Occipital lobe (tissue), 2 donors: ENCODE measurements around the gene MPRIP. TPM values are rescaled to one million over a fixed set of nuclear protein-coding genes. Genes with fewer than 3 reads are reported as not detected.
"Not testable (repeated sequence)": the region's sequence is repeated elsewhere in the genome, so short reads cannot be mapped to it uniquely, and the experiment has no call there.

ENCODE experiments used
- DNase-seq: peaks from one replicate; lab custom pipeline; 2025; lab: John Stamatoyannopoulos, UW
- total RNA-seq: library from RNA; depleted of rRNA; stranded (reverse); fragments of >200 nt; gene quantifications from one replicate; pipeline ENCODE4 v1.2.3, GENCODE V29; 2014

Gene MPRIP
- total RNA-seq, 1 donor from 2014 or later, result 126 TPM

GRCh38 chr17:17011043-17011907 lies 31.0 kb upstream of the MPRIP start:
- not testable (repeated sequence) for DNase-seq

GRCh38 chr17:17013828-17014747 lies 28.2 kb upstream of the MPRIP start:
- DNase-seq, result not testable (repeated sequence)

- DNase-seq, result peak; percentile 47
Observed at GRCh38 chr17:17014748-17015124, 27.5 kb upstream of the MPRIP start.

GRCh38 chr17:17015230-17015629 lies 27.0 kb upstream of the MPRIP start:
- DNase-seq, result no peak

GRCh38 chr17:17016199-17017197 lies 25.8 kb upstream of the MPRIP start:
- DNase-seq, result not testable (repeated sequence)

GRCh38 chr17:17017343-17018014 lies 24.8 kb upstream of the MPRIP start:
- no peak for DNase-seq

GRCh38 chr17:17018021-17018441 lies 24.2 kb upstream of the MPRIP start:
- no peak for DNase-seq

GRCh38 chr17:17018612-17019429 lies 23.4 kb upstream of the MPRIP start:
- DNase-seq, result no peak

GRCh38 chr17:17019430-17019762 lies 22.9 kb upstream of the MPRIP start:
- no peak for DNase-seq

GRCh38 chr17:17019891-17020456 lies 22.3 kb upstream of the MPRIP start:
- DNase-seq, result no peak

- DNase-seq, result no peak
Observed at GRCh38 chr17:17020821-17021193, 21.4 kb upstream of the MPRIP start.

- no peak for DNase-seq
Observed at GRCh38 chr17:17021194-17021863, 20.9 kb upstream of the MPRIP start.

- no peak for DNase-seq
Observed at GRCh38 chr17:17022011-17022410, 20.2 kb upstream of the MPRIP start.

GRCh38 chr17:17022456-17022855 lies 19.8 kb upstream of the MPRIP start:
- DNase-seq, result no peak

- DNase-seq, result no peak
Observed at GRCh38 chr17:17024778-17025300, 17.4 kb upstream of the MPRIP start.

- no peak for DNase-seq
Observed at GRCh38 chr17:17025621-17026020, 16.6 kb upstream of the MPRIP start.

- no peak for DNase-seq
Observed at GRCh38 chr17:17026163-17026562, 16.1 kb upstream of the MPRIP start.

- no peak for DNase-seq
Observed at GRCh38 chr17:17027442-17028058, 14.7 kb upstream of the MPRIP start.
